GM19468 (cell line): Measurements from ENCODE around the gene ASB10.
A peak's percentile ranks its signal among the peaks of the same experiment; 100 is the strongest.

ENCODE experiments used
- ATAC-seq: cut with Tn5 transposase; IDR thresholded peaks from one replicate; pipeline ENCODE4 v1.9.1; 2021; ENCODE audit warnings: mild to moderate bottlenecking, moderate library complexity, moderate number of reproducible peaks; ENCODE audit not compliant: unreplicated experiment; ENCODE audit errors: extremely low read depth

ASB10 gene, protein sequence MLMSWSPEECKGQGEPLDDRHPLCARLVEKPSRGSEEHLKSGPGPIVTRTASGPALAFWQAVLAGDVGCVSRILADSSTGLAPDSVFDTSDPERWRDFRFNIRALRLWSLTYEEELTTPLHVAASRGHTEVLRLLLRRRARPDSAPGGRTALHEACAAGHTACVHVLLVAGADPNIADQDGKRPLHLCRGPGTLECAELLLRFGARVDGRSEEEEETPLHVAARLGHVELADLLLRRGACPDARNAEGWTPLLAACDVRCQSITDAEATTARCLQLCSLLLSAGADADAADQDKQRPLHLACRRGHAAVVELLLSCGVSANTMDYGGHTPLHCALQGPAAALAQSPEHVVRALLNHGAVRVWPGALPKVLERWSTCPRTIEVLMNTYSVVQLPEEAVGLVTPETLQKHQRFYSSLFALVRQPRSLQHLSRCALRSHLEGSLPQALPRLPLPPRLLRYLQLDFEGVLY

DNA sequence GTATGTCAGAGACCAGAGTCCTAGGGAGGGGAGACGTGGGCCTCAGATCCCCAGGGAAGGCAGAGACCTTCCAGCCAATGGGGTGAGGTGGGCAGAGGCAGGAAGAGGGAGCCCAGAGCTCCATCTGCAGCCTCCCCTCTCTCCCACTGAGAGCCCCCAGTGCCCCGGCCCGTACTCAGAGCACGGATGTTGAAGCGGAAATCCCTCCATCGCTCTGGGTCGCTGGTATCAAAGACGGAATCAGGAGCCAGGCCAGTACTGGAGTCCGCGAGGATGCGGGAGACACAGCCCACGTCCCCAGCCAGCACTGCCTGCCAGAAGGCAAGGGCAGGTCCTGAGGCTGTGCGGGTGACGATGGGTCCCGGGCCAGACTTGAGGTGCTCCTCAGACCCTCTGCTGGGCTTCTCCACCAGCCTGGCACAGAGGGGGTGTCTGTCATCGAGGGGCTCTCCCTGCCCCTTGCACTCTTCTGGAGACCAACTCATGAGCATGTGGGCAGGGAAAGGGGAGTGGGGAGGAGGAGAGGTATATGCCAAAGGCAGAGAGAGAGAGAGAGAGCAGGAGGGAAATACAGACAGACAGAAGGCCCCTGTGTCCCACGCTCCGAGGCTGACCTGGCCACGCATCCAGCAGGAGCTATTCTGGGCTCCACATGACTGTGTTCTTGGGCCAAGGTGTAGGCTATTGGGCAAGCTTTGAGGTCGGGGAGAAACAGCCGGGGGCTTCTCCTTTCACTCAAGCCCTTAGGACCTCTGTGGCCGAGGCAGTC, at the start of gene ASB10:
Gene ASB10 (minus strand): TSS at position 611 of the 769 bp plus-strand sequence. CDS start 120 bp downstream, at position 491.
- ATAC-seq = no peak

DNA sequence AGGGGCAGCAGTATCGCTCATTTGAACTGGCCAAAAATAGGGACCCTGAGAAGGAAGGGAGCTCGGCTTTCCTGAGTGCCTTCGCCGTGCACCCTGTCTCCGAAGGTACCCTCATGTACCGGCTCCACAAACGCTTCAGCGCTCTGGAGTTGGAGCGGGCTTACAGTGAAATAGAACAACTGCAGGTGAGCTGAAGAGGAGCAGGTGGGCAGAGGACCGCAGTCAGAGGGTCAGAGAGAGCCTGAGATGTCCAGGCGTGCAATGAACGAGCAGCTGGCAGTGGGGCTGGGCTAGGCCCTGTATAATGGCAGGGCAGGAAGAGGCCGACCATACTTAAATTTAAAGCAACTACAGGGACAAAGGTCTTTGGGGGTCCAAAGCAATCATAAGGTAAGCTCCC, 49.4 kb upstream of the ASB10 start:
- ATAC-seq = no peak

DNA sequence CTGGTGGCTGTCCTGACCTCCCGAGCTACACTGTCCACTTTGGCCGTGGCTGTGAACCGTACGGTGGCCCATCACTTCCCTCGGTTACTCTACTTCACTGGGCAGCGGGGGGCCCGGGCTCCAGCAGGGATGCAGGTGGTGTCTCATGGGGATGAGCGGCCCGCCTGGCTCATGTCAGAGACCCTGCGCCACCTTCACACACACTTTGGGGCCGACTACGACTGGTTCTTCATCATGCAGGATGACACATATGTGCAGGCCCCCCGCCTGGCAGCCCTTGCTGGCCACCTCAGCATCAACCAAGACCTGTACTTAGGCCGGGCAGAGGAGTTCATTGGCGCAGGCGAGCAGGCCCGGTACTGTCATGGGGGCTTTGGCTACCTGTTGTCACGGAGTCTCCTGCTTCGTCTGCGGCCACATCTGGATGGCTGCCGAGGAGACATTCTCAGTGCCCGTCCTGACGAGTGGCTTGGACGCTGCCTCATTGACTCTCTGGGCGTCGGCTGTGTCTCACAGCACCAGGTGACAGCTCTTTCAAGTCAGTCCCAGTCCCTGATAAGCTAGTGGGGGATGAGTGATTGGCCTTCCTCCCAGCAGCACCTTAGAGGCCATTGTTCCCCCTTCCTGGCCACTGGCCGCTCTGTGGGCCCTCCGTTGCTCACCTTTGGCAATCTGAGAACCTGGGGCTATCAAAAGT, 48.2 kb upstream of the ASB10 start:
- ATAC-seq = no peak

DNA sequence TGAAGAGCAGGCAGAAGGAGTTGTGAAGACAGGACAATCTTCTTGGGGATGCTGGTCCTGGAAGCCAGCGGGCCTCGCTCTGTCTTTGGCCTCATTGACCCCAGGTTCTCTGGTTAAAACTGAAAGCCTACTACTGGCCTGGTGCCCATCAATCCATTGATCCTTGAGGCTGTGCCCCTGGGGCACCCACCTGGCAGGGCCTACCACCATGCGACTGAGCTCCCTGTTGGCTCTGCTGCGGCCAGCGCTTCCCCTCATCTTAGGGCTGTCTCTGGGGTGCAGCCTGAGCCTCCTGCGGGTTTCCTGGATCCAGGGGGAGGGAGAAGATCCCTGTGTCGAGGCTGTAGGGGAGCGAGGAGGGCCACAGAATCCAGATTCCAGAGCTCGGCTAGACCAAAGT, 46.8 kb upstream of the ASB10 start:
- no peak for ATAC-seq

DNA sequence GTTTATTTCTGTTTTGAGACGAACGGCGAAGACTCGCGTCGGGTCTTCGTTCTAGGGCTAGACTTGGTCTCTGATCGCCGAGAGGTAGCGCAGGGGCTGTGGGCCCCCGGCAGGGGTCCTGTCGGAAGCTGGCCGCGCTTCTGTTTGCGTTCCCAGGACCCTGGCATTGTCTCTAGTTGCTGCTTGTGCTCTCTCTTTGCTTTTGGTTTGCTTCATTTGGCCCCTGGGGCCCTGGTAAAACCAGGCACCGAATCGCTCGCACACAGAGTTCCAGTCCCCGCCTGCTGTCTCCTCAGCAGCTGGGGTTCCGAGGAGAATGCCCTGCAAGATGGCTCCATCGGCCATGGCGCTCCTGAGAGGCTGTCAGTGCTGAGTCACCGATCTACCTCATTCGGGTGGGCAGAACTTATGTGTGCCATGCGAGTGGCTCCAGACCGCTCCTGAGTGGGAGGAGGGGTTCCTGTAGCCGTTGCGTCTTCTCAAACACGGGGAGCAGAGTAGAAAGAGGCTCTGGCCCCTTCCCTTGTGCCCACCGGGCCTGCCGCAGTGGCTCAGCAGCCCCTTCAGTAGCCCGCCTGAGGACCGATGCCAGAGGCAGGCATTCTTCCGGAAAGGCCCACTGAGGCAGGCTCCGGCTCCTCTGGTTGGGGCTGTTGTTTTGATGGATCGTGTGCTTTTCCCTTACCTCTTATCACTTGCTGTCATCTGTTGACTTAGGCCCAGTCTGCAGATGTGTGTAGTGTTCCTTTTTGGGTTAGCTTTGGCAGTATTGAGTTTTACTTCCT, 46.1 kb upstream of the ASB10 start:
- ATAC-seq = no peak

DNA sequence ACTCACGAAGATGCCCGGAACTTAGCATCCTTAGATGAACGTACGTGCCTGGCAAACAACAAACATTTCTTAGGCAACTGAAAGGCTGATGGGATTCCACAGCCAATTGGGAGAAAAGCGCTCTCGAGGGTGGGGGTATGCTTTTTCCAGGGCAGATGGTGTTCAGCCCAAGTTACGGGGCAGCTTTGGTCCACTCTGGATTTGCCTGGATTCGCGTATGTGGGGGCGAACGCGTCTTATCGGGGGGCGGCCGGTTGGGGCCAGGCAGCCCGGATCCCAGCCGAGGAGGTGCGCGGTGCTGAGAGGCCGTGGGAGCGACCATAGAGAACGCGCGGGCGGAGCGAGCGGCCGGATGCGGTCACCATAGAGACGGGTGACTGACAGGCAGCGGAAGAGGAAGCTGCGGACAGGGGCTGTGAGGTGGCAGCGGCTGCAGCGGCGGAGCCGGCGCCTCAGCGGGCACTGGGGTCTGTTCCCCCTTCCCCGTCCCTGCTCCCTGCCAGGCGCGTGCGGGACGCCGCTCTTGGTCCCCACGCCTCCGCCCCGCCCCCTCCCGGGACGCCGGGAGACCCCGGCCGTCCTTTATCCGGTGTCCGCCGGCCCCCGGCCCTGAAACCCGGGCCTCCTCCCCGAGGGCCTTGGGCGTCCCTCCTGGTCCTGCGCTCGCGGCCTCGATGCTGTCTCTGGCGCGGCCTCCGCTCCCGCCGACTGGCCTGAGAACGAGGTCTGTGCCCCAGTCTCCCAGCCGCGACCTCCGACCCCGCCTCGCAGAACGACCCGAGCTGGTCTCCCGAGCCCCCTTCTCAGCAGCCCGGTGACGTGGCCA, 45.3 kb upstream of the ASB10 start, which contains the start of gene CHPF2:
Gene CHPF2 (plus strand): TSS at position 393 of the 826 bp plus-strand sequence. CDS start 1,529 bp downstream, outside the sequence.
- peak; percentile 98 for ATAC-seq

DNA sequence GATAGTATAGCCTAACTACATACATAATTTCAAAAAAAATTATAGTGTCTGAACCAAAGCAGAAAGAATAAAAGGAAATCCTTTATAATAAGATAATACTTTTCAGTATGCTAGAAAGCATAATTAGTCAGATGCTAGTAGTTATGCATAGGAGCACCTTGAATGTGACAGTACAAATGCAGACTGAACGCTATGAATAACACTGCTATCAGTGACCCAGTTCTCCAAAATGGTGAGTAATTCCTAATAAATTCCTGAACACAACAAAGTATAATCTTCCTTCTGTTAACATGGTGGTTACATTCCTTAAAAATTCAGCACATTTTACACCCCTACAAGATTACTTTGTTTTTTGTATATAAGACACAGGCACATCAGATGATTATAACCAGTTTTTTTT, 44.0 kb upstream of the ASB10 start:
- ATAC-seq = no peak

DNA sequence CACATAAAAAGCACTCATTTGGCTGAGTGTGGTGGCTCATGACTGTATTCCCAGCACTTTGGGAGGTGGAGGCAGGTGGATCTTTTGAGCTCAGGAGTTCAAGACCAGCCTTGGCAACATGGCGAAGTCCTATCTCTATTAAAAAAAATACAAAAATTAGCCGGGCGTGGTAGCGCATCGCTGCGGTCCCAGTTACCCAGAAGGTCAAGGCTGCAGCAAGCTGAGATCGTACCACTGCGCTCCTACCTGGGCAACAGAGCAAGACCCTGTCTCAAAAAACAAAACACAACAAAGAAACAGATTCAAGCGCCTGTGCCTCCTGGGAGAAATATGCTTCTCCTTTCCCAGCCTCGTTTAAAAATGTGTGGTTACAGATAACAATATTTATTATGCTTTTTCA, 42.2 kb upstream of the ASB10 start:
- no peak for ATAC-seq

DNA sequence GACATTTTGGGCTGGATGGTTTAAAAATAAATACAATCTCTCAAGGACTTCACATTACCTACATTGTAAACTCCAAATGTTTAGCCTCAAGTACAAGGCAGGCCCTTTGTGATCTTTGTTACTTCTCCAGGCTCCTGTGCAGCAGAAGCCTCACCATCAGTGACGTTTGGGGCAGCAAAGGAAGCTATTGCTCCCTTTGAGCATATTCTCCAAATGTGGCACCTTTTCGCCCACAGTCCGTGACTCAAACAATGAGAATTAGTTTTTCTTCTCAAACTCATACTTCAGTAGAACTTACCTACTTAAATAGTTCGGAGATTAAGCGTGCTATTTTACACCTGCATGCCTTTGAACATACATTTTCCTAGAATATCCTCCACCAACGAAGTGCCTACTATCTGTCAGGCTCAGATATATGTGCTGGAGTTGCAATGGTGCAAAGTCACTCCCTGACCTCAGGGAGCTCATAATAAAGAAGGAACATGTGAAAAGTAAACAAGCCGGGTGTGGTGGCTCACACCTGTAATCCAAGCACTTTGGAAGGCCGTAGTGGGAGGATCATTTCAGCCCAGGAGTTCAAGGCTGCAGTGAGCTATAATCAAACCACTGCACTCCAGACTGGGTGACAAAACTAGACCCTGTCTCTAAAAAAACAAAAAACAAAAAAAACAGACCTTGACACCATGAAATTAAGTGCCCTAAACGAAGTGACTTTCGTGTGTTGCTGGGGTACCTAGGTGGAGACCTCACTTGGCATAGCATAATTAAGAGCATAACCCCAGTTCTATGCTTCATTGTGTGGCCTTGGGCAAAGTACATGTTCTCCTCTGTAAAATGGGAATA, 41.2 kb upstream of the ASB10 start:
- no peak for ATAC-seq

DNA sequence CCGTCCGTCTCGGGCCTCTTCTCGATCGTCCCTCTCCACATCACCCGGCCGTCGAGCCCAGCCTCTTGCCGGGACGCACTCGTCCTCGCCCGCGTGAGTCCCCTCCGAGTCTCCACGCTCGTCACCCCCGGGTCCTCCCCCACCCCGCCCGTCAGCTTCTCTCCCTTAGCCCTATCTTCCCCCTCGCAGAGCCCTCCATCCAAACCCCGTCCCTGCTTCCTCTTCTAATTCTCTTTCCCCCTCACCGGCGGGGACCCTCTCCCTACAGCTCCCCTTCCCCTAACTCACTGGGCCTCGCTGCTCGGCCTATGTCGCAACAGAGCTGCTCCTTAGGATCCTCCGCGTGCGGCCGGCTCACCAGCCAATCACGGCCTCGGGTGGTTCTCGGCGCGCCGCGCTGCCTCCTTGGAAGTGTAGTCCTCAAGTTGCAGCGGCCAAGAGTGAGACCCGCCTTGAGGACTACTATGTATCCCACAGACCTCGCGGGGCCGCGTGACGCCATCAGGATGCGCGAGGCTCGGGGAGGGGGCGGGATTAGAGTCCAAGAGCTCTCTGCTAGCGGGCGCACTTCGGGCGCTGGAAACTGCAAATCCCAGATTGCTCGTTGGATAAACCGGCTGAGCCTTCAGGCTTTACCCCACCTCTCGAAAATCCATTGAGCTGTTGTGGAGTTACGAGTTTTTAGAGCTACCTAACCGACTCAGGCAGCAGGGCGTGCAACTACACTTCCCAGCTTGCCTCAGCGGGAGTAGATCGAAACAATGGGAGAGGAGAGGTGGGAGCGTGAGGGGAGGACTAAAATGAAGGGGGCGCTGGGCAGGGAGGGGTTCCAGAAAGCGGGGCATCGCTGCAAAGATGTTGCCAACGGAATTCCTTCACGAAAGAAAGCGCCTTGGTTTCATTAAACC, 40.1 kb upstream of the ASB10 start, which contains the start of gene ABCF2:
Gene ABCF2 (minus strand): TSS at position 331 of the 908 bp plus-strand sequence. CDS start 747 bp downstream, outside the sequence.
- peak; percentile 97 for ATAC-seq

DNA sequence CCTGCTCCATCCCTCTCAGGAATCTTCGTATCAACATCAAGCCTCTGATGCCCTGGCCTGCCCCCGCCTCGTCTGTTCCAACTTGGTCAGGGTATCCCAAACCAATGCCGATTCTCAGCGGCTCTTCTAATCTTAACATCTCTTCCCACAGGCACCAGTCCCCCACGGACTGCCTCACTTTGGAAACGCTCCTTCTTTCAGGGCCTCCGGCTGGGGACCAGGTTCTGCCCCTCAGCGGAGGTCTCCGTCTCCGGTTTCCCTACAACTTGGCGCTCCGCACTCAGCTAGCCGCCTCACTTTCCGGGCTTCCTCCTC, 39.5 kb upstream of the ASB10 start:
- ATAC-seq = no peak

DNA sequence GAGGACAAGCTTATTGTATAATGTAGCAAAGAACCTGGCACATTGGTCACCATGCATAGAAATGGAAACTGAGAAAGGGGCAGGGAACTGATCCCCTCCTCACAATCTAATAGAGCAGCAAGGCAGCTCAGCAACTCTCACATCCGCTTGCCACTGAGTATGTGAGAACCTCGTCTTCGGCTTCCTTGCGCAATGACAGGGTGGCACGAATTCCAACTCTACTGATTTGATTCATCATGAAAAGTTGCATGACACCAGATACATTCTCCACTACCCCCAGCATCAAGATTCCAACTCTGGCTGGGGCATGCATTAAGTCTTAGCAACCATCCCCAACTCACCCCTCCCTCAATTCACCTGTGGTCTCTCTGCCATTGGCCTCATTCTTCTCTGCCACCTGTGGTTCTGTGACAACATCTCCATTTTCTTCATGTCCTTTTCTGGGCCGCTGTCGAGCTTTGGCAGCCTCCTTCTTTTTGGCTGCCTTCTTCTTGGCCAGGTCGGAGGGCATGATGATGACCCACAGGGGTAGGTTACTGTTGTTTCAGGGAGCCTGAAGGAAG, 39.0 kb upstream of the ASB10 start:
- no peak for ATAC-seq

DNA sequence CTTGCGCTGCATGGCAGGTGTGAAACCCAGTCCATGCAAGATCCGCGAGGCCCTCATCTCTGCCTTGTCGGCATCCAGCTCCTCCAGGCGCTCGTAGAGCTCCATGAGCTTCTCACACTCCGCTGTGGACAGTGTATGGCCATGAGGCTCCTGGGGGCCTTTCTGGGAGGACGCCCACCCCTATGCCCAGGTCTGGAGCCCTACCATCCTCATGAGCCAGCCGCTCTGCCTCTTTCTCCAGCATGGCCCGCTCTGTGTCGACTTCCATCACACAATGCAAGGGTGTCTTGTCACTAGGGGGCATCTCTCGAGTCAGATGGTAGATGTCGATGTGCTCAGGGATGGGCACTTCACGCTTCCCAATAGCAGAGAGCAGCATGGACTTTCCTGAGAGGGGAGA, 36.7 kb upstream of the ASB10 start:
- ATAC-seq = no peak

DNA sequence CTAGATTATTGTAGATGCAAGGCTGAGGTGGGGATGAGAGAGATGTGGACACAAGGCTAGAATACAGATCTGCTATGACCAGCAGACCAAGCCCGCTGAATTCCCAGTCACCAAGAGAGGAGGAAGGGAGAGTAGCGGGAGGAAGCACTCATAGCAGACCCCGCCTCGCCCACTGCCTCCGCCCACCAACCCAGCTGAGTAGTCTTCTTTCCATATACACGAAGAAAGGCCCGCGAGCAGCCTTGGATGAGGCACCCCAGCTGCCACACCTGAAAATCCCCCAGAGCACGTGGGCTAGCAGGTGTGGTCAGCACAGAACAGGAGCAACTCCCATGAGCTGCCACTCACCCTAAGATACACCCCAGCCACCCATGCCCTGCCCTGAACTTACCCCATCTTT, 31.1 kb upstream of the ASB10 start:
- no peak for ATAC-seq

DNA sequence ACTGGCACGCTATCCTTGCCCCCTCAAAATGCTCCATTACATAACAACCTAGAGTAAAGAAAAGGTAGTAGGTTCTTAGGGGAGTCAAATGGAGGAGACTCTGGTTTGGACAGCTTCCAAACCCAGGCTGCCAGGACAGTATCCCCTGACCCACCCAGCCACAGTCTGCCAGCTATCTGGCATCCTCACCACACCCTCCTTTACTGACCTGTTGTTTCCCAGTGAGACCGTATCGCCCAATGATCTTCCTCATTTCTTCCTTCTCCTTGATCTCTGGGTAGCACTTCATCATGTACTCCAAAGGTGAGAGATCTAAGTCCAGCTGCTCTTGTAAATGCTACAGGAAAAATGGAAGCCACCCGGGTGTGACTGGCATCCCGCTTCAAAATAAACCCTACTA, 28.3 kb upstream of the ASB10 start:
- no peak for ATAC-seq

DNA sequence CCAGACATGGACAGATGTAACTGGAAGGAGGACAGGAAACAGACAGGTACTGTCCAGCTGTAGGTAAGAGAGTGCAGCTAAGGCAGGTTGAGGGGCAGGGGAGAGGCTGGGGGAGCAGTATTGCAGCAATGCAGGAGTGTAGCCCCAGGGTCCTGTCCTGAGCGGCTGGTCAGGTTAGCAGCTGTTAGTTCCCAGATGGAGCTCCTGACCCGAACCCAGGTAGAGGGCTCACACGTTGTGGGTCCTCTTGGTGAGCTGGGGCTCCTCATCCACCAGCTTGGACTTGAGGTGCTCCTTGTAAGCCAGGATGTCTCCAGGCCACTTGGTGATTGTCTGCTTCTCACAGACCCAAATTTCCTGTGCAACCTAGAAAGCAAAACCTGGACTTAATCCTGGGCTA, 26.8 kb upstream of the ASB10 start:
- no peak for ATAC-seq

DNA sequence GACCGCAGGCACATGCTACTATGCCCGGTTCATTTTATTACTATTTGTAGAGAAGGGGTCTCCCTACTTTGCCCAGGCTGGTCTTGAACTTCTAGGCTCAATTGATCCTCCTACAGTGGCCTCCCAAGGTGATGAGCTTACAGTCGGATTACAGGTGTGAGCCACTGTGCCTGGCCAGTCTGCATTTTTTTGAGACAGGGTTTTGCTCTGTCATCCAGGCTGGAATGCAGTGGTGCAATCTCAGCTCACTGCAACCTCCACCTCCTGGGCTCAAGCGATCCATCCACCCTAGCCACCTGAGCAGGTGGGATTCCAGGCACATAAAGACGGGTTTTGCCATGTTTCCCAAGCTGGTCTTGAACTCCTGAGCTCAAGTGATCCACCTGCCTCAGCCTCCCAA, 25.6 kb upstream of the ASB10 start:
- ATAC-seq = no peak
